ENCODE measurements around the gene MINDY4.

The MINDY4 gene

GRCh38 chr7:30775992-30776391 is 4.8 kb downstream of the MINDY4 start:
- no peak for DNase-seq (ENCODE audit: low read depth in 2 of 2)

GRCh38 chr7:30776971-30777370 is 5.8 kb downstream of the MINDY4 start:
- no peak for DNase-seq (ENCODE audit: low read depth in 2 of 2)

- DNase-seq (ENCODE audit: low read depth in 2 of 2), result no peak
These were observed 7.2 kb downstream of the MINDY4 start for GRCh38 chr7:30778255-30779025.

- DNase-seq (ENCODE audit: low read depth in 2 of 2), result no peak
These were observed 8.4 kb downstream of the MINDY4 start for GRCh38 chr7:30779574-30779973.

GRCh38 chr7:30780941-30781340 is 9.7 kb downstream of the MINDY4 start:
- DNase-seq (ENCODE audit: low read depth in 2 of 2), result no peak

DNA sequence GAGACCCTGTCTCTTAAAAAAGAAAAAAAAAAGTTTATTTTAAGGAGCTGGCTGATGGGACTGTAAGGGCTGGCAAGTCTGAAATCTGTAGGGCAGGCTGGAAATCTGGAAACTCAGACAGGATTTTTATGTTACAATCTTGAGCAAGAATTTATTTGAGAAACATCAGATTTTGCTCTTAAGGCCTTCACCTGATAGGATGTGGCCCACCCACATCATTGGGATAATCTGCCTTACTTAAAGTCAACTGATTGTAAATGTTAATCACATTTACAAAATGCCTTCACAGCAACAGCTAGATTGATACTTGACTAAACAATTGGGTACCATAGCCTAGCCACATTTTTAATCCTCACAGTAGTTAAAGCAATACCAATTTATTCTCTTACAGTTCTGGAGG is 11.5 kb downstream of the MINDY4 start:
- no peak for DNase-seq (ENCODE audit: low read depth in 2 of 2)

DNA sequence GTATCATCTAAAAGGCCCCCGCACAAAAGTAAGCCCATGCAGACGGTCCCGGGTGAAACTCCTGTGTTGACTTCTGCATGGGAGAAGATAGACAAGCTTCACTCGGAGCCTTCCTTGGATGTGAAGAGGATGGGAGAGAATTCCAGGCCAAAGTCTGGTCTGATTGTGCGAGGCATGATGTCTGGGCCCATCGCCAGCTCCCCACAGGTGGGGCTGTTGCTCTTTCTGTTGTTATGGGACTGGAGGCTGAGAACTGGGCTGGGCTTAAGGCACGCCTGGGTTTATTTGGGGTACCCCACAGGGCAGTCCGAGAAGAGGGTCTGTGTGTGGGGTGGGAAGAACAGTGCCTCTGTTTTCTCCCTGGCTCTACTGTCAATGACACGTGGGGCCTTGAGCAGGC is 14.6 kb downstream of the MINDY4 start:
- DNase-seq (ENCODE audit: low read depth in 2 of 2), result no peak

GRCh38 chr7:30787486-30787885 is 16.3 kb downstream of the MINDY4 start:
- no peak for DNase-seq (ENCODE audit: low read depth in 2 of 2)

- DNase-seq (ENCODE audit: low read depth in 2 of 2), result no peak
These were observed 17.6 kb downstream of the MINDY4 start for GRCh38 chr7:30788640-30789333.

DNA sequence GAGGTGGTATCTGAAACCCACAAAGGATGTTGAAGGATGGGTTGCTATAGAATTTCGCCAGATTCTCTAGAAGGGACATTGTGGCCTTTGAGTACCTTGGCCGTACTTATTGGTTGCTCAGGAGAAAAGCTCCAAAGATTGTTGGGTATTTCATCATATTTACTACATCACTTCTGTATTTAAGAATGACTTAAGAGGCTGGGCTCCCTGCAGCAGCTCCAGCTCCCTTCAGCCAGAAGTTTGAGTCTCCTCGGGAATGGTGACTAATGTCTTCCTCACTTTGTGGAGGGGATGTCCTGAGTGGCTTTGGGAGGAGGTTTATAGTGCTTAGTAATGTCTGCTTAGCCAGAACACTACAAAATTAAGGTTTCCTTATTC is 18.1 kb downstream of the MINDY4 start:
- no peak for DNase-seq (ENCODE audit: low read depth in 2 of 2)

GRCh38 chr7:30790356-30790755 is 19.1 kb downstream of the MINDY4 start:
- DNase-seq (ENCODE audit: low read depth in 2 of 2), result no peak

GRCh38 chr7:30791114-30791513 is 19.9 kb downstream of the MINDY4 start:
- DNase-seq (ENCODE audit: low read depth in 2 of 2), result no peak

- DNase-seq (ENCODE audit: low read depth in 2 of 2), result no peak
These were observed 24.1 kb downstream of the MINDY4 start for GRCh38 chr7:30795161-30795948.

DNA sequence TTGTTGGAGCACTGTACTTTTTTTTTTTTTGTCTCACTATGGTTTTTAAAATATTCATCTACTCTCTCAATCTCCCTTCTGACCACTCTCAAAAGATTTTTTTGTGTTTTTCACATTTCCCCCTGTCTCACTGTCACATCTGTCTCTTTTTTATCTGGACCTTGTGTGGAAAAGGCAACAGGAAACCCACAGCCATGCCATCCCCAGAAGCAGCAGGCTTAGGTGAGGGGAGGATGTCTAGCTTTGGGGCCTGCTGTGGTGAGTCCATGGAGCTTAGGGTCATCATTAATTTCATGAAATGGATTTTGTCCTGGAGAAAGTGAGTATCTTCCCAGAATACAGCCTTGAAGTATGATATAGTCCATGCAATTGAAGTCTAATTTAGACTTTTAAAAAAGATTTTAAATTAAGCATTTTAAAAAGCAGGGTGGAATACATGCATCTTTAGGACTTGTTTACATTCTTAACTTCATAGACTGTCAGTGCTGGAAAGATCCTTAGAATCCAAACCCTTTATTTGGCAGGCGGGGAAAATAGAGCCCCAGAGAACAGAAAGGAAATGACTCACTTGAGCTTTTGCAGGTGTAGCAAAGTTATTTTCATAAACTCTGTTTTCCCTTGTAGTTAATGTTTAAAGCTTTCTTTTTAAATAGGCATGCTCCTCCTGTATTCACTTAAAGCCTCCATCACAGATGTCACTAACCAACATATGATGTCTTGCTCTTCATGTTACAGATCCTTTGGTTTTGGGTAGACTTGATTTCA is 25.1 kb downstream of the MINDY4 start:
- no peak for DNase-seq (ENCODE audit: low read depth in 2 of 2)

DNA sequence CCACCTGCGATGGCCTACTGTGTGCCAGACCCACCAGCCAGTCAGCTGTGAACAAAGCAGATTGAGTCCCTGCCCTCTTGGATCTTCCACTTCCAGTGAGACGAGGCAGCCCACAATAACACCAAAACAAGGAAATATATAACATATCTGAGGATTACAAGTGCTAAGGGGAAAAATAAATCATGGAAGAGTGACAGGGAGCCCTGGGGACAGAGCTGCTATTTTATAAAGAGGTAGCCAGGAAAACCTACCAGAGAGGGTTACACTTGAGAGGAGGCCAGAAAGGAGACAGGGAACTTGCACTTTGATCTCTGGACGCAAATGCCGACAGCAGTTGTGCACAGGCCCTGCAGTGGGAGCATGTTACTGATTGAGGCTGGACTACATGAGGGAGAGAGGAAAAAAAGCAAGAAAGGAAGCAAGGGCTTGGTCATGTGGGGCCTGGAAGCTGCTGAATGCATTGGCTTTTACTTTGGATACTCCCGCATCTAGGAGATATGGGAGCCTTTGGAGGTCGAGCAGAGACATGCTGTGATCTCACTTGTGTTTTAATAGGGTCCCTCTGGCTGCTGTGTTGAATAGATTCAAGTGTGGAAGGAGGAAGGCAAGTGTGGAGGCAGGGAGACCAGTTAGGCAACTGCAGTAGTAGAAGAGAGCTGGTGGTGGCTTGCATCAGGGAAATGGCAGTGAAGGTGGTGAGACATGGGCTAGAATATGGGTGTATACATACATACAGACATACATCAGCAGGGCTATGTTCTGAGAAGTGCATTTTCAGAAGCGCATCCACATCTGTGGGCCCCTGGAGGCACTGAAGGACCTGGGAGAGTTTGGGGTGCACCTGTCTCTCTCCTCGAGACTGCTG is 26.2 kb downstream of the MINDY4 start:
- DNase-seq (ENCODE audit: low read depth in 2 of 2), result no peak

GRCh38 chr7:30799206-30799975 is 28.2 kb downstream of the MINDY4 start:
- DNase-seq (ENCODE audit: low read depth in 2 of 2), result no peak

- DNase-seq (ENCODE audit: low read depth in 2 of 2), result no peak
These were observed 28.9 kb downstream of the MINDY4 start for GRCh38 chr7:30799976-30800661.

DNA sequence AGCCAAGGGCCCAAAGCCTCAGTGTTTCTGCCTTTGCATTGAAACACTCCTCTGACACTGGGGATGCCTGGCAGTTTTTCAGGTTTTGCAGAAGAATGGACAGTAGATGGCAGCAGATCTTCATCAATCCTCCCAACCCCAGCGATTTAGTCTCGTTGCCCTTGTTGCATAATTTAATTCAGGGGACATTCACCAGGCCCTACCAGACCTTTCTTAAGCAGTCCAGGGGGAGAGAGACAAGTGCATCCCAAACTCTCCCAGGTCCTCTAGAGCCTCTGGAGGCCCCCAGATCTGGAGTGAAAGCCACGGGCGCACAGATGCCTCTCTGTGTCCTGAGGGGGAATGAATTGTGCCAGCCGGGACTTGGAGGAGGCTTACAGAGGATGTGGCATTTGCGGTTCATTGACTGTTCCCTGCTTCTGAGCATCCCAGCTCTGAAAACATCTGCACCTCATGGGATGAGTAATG is 29.6 kb downstream of the MINDY4 start:
- DNase-seq (ENCODE audit: low read depth in 2 of 2), result peak in 1 of 2 donors; percentile 3

GRCh38 chr7:30802812-30803211 is 31.6 kb downstream of the MINDY4 start:
- no peak for DNase-seq (ENCODE audit: low read depth in 2 of 2)

All from stimulated activated CD4-positive, alpha-beta T cell treated with anti-CD3 and anti-CD28 coated beads, Interleukin-4, amount 100 ng/mL, for 48 hours (primary cell).